ENCODE measurements around the gene CEP72.

DNA sequence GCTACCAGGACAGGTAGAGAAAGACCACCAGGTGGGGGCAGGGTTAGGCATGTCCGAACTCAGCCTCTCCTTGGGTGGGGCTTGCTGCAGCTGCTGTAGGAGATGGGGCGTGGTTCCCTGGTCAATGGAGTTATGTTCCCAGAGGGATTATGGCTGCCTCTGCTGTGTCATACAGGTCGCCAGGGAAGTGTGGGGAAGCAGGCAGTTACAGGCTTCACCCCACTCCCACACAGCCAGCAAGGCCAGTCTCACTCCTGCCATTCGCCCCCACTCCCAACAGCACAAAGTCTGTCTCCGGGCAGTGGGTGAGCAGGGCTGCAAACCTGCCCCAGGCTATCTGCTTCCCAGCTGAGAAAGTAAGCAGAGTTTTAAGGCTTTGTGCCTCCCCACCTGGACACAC, 20.0 kb upstream of the CEP72 start:
- TF ChIP-seq CTCF (IDR thresholded peaks at IDR 0.05) (no peak), EZH2 (IDR thresholded peaks at IDR 0.05; ENCODE audit: borderline replicate concordance, insufficient read depth, low read depth, low read length, poor library complexity, severe bottlenecking) (no peak)

Measured in B cell (primary cell).